Measurements from ENCODE around the gene SLIT3. TPM values are rescaled to one million over a fixed set of nuclear protein-coding genes. Genes with fewer than 3 reads are reported as not detected.

The SLIT3 gene
- total RNA-seq, 1 experiment from 2014 or later: 0.92 TPM

DNA sequence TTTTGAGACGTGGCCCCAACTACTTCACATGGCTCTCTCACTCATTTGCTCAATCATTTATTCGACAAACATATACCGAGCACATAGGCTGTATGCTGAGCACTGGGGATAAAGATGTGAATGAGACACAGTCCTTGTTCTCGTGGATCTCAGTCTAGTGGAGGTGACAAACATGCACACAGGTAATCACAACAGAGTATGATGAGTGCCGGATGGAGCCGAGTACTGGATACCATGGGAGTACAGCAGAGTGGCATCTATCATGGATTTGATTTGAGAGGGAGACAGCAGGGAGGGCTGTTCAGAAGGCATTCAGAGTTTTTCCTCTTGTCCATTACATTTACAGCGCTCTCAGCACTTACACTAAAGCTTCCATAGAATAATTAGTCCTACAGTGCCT is 259.8 kb downstream of the SLIT3 start:
- no peak overlapping the region for H2BK120ac ChIP-seq (ENCODE audit: low read depth, low read length, poor library complexity, severe bottlenecking)
- no peaks in the 10 kb centered on the region for H3K27me3 ChIP-seq (ENCODE audit: insufficient read depth, low read length)
- no peak overlapping the region for H3T11ph ChIP-seq (ENCODE audit: low read length)
- H4K5ac ChIP-seq (ENCODE audit: insufficient read length, low read depth, low read length): no peak overlapping the region
- H2AFZ ChIP-seq (ENCODE audit: low read length): no peak overlapping the region
- H3K23me2 ChIP-seq (ENCODE audit: insufficient read length, low read depth, low read length, poor library complexity, severe bottlenecking): no peaks in the 10 kb centered on the region
- no peak overlapping the region for H3K4me2 ChIP-seq (ENCODE audit: insufficient read depth, insufficient read length, low read length)
- no peak overlapping the region for H2BK5ac ChIP-seq (ENCODE audit: insufficient read length, low read length)
- Mint-ChIP-seq H3K27me3 (ENCODE audit: low read depth) (peaks cover 6% of the 10 kb centered on the region), H3K36me3 (ENCODE audit: insufficient read depth in 1 of 3, low read depth in 3 of 3) (no peaks in the 10 kb centered on the region), H3K4me3 (no peak overlapping the region), H3K27ac (no peak overlapping the region), H3K9me3 (no peaks in the 10 kb centered on the region), H3K4me1 (peaks cover 10 to 12% of the 10 kb centered on the region in 2 experiments)
- no peak overlapping the region for H3K14ac ChIP-seq (ENCODE audit: insufficient read depth, low read length)
- no peaks in the 10 kb centered on the region for H3K4me1 ChIP-seq (ENCODE audit: insufficient read depth, low read length)
- H3K79me2 ChIP-seq (ENCODE audit: insufficient read depth, low read length): no peaks in the 10 kb centered on the region
- H3K27ac ChIP-seq (ENCODE audit: insufficient read length, low read depth, low read length): no peak overlapping the region
- H3K23ac ChIP-seq (ENCODE audit: insufficient read length, low read depth, low read length): no peak overlapping the region
- TF ChIP-seq, protein P1, sequence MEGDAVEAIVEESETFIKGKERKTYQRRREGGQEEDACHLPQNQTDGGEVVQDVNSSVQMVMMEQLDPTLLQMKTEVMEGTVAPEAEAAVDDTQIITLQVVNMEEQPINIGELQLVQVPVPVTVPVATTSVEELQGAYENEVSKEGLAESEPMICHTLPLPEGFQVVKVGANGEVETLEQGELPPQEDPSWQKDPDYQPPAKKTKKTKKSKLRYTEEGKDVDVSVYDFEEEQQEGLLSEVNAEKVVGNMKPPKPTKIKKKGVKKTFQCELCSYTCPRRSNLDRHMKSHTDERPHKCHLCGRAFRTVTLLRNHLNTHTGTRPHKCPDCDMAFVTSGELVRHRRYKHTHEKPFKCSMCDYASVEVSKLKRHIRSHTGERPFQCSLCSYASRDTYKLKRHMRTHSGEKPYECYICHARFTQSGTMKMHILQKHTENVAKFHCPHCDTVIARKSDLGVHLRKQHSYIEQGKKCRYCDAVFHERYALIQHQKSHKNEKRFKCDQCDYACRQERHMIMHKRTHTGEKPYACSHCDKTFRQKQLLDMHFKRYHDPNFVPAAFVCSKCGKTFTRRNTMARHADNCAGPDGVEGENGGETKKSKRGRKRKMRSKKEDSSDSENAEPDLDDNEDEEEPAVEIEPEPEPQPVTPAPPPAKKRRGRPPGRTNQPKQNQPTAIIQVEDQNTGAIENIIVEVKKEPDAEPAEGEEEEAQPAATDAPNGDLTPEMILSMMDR (conservative IDR thresholded peaks at IDR 0.05): no peak
- H3K18ac ChIP-seq (ENCODE audit: insufficient read length, low read depth, low read length): no peak overlapping the region
- no peak overlapping the region for H4K91ac ChIP-seq (ENCODE audit: insufficient read length, low read depth, low read length)
- H2BK15ac ChIP-seq (ENCODE audit: low read depth, low read length): no peak overlapping the region
- H2BK20ac ChIP-seq (ENCODE audit: low read depth, low read length, poor library complexity, severe bottlenecking): no peak overlapping the region
- no peaks in the 10 kb centered on the region for H4K20me1 ChIP-seq (ENCODE audit: control insufficient read depth, insufficient read depth, insufficient read length)
- H2BK12ac ChIP-seq (ENCODE audit: insufficient read length, low read depth, low read length): no peak overlapping the region
- H3K9ac ChIP-seq (ENCODE audit: extremely low read depth, insufficient read length, low read length): no peak overlapping the region
- H2AK5ac ChIP-seq (ENCODE audit: insufficient read length, low read length): no peak overlapping the region
- no peak overlapping the region for H3K56ac ChIP-seq (ENCODE audit: insufficient read length, low read depth, low read length)
- no CpG with 5 or more reads among the region's 7 CpGs for WGBS (ENCODE audit: extremely low coverage, insufficient read length, low lambda C conversion rate)
- H3K9me3 ChIP-seq (ENCODE audit: control insufficient read depth, low read depth, low read length): no peaks in the 10 kb centered on the region
- H3K4ac ChIP-seq (ENCODE audit: low read depth, low read length): no peak overlapping the region
- no peak for DNase-seq
- H4K8ac ChIP-seq (replicated peaks; ENCODE audit: insufficient read length, low read depth, low read length): no peak overlapping the region
- no peaks in the 10 kb centered on the region for H3K79me1 ChIP-seq (ENCODE audit: insufficient read depth, low read depth, low read length, poor library complexity, severe bottlenecking)
